ENCODE data around the gene SASH1. TPM values are rescaled to one million over a fixed set of nuclear protein-coding genes. Genes with fewer than 3 reads are reported as not detected.
"Not testable (repeated sequence)": the region's sequence is repeated elsewhere in the genome, so short reads cannot be mapped to it uniquely, and the experiment has no call there.

SASH1 gene
- total RNA-seq, 1 donor from 2014 or later: 87.9 TPM

DNA sequence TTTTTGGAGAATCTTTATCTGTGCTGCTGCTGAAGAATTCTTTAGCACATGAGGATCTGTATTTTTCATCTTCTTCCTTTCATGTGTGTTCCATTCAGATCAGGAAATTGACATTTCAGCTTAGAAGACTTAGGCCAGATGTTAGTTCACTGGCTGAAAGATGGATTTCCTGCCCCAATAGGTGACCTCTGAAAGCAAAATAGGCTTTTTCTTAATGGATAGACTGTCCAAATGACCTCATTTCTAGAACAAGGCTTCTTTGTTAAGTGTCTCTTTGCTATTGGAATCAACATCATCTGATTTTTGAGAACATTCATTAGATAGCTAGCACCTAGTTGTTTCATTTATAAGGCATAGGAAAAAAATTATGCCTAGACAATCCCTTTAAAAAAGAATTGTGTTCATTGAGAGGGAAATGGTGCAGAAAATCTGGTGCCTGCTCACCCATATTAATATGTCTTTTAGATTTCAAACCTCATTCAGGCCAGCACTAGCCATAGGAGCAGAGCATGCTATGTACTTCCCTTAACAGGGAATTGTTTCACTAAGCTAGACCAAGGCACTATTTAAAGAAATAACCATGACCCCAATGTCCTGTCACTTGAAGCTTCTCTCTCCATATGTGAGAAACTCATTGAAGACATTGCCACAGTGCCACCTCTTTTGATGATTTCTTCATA lies 13.6 kb upstream of the SASH1 start:
- DNase-seq (ENCODE audit: low read depth): no peak

DNA sequence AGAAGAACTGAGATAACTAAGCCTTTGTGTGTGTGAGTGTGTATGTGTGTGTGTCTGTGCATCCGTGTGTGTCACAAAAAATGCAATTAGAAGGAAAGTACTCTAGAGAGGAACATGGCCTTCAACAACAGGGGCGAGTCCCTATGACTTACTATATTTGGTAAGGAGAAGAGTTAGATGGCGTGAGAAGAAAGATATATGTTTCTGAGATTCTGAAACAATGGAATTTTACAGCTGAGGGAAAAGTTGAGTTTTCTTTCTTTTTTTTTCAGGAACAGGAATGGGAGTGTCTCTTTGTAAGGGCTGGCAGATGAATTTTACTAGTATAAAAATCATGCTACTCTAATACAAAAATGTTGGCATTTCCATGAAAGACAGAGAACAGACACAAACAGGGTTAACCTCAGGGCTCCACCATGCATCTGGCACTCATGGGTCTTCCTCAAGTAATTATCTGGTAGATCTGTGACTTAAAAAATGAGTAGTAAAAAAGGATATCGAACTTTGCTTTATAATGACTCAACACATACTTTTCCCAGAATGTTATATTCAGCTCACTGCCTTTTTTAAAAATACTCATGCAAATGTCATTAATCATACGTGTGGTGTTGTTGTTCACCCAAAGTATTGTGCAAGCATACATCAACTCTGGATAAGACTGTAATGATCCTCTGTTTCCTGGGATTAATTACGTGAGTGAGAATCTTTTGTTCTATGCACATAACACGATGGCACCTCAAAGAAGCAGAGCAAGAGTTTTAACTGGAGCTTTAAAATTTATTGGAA lies 12.8 kb upstream of the SASH1 start:
- peak; percentile 69 for DNase-seq (ENCODE audit: low read depth)

DNA sequence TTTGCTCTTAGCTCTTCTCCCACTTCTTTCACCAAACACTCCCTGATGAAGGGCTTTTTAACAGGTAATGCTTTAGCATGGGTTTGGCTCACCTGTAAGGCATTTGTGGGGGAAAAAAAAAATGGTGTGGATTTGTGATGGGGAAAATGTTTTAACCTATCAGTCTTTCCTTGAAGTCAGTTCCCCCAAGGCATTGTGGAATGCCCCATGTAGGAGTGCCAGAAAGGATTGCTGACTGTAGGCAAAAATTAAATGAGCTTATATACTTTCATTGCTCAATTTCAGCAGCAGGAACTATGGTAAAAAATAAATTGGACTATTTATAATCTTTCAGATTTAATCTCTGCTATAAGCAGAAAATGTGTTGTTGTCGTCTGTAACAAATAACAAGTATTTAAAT lies 10.6 kb upstream of the SASH1 start:
- no peak for DNase-seq (ENCODE audit: low read depth)

DNA sequence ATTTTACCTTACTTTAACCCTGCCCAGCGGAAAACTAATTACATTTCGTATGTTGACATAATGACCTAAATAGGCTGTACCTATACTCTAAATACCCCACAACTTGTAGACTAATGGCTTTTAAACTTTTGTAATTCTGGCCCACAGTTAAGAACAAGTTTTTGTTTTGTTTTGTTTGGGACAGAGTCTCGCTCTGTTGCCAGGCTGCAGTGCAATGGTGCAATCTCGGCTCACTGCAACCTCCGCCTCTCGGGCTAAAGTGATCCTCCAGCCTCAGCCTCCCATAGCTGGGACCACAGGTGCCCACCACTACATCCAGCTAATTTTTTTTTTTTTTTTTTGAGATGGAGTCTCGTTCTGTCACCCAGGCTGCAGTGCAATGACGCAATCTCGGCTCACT lies 5.7 kb upstream of the SASH1 start:
- DNase-seq (ENCODE audit: low read depth): no peak

DNA sequence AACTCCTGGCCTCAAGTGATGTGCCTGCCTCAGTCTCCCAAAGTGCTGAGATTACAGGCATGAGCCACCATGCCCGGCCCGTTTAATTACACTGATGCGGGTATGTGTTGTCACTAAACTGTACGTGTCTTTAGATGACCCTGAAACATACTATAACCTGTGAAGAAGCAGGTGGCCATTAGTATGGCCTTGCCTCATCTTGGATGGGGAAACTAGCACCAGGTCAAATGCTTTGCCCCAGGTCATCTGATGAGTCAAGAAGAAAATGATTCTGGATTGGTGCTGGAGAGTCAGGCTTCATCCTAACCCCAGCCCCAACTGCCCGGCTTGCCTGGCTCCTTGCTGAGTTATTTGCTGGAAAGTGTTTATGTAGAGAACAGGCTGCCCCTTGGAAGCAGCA lies 2.9 kb upstream of the SASH1 start:
- DNase-seq (ENCODE audit: low read depth): no peak

DNA sequence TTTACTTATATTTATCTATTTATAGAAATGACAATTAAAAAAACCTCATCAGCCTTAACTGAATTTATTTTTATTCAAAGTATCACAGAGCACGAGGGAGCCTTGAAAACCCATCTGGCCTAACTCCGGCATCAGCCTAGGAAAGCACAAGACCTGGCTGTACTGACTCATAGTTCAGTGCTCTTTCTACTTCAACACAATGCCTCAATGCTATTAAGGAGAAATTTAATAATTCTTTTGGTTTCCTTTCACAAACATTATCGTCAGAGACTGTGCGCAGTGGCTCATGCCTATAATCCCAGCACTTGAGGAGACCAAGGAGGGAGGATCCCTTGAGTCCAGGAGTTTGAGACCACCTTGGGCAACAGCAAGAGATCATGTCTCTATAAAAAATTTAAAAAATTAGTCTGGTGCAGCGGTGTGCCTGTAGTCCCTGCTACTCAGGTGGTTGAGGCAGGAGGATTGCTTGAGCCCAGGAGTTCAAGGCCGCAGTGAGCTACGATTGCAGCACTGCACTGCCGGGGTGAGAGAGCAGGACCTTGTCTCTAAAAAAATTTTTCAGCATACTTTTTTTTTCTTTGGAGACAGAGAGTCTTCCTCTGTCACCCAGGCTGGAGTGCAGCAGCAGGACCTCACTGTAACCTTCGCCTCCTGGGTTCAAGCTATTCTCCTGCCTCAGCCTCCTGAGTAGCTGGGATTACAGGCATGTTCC lies 1.9 kb upstream of the SASH1 start:
- DNase-seq (ENCODE audit: low read depth): no peak

DNA sequence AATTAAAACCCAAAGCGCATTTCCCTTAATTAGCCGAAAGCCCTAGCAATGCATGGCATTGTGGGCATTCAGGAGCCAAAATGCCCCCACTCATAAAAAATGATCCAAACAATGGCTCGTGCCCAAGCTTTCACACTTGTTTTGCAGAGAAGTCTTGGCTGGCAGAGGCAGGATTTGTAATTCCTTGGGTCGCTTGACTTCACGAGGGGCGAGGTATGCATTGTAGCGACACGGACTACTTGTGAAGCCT lies 613 bp upstream of the SASH1 start:
- no peak for DNase-seq (ENCODE audit: low read depth)

DNA sequence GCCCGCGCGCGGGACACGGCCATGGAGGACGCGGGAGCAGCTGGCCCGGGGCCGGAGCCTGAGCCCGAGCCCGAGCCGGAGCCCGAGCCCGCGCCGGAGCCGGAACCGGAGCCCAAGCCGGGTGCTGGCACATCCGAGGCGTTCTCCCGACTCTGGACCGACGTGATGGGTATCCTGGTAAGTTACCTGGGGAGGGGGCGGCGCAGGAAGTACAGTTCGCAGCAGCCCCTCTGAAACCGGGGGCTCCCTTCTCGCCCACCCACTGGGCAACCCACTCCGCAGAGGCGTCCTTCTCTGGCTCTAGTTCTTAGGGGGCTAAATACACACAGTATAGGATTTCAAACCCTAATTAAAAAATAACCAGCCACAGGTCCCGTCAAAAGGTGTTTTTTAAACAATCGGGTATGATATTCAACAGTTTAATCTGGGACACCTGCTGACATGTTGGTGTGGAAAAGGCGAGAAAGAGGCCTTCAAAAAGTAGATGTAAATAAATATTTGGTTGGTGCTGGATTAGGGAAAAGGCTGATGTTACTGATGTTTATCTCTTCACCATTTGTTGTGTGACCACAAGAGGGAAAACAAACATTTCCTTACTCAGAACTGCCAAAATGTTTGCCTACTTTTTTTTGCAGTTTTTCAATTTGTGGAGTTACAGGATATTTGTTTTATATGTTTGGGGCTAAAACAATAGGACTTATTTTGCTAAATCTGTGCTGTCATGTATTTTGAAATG lies 577 bp downstream of the SASH1 start:
- no peak for DNase-seq (ENCODE audit: low read depth)

DNA sequence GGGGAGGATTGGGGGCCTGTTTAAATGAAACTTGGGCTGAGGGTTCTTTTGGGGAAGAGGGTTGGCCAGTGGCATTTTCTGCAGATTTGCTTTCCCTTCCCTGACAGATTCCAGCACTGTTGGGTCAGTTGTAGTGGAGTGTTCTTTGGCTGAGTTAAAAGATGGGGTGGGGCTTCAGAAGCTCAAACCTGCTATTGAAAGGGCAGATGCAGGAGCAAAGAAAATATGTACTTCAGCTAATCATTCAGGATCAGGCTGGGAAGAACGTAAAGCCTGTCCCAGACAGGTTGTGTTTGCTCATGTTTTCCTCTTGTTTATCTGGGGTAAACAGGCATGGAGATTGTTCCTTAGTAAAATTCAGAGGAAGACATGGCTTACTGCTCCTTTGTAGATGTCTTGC lies 2.5 kb downstream of the SASH1 start:
- no peak for DNase-seq (ENCODE audit: low read depth)

DNA sequence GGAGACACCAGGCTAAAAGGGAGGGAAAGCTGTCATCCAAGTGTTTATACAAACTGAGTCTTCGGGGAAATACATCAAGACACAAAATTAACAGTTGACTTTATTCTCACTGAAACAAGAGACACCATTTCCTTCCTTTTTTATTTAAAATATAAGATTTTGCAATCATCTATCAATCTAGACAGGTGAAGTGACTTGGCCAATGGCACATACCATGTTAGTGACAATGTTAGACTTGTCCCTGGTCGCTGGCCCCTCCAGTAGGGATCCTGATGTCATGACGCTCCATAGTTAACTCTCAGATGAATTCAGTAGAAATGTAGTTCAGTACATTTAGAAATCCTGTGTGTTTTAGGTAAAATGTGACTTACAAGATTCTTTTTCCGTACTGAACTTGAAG lies 2.9 kb downstream of the SASH1 start:
- DNase-seq (ENCODE audit: low read depth): no peak

DNA sequence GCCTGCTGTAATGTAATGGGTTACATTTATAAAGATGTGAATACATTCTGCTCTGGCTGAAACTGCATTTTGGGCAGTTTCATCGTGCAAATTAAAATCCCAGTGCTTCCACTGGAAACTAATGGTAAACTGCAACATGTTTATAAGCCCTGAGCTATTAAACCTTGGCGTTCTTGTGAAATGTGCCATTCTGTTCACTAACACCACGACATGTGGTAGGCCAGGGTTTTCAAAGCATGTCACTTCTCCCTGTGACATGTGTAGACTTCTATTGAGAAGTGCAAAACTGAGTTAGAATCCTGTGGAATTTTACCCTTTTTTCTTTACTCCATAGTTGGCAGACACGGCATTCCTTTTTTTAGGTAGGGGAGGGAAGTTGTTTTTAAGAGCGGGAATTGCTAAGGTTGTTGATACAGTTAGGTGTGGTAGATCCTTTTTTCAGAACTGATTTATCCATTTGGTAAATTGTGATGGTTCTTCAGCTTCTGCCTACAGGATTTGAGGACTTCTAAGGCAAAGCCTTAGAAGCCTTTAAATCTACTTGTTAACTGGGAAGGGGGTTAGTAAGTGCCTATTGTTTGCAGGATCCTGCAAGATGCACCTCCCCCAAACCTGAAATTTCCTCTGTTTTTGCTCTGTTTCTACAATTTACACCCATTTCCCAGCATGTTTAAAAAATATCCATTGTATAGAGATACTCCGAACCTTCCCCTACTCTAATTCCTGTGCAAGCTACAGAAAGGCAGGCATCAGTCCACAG lies 4.2 kb downstream of the SASH1 start:
- peak; percentile 48 for DNase-seq (ENCODE audit: low read depth)

DNA sequence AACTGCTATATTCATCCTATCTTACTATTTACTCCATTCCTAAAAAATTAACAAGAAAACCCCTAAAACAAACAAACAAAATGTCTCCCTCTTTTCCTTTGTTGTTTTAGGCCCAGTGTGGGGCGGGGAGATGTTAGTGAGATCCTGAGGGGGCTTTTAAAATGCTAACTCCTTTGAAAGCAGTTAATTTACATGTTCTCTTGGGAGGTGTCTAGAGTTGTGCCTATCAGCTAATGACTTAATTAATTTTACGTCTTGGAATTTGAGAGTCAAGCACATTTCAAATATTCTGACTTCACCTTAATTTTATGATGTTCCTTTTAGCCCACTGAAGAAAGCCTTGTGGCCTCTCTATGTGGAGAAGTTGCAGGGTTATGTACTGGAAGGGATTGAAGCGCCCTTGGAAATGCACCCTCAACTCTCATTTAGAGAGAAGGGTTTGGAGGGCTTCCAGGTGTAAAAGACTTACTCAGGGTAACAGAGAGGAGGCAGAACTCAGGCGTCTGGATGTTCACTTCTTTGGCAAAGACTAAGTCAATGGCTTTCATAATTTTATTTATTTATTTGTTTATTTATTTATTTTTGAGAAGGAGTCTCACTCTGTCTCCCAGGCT lies 4.9 kb downstream of the SASH1 start:
- no peak for DNase-seq (ENCODE audit: low read depth)

DNA sequence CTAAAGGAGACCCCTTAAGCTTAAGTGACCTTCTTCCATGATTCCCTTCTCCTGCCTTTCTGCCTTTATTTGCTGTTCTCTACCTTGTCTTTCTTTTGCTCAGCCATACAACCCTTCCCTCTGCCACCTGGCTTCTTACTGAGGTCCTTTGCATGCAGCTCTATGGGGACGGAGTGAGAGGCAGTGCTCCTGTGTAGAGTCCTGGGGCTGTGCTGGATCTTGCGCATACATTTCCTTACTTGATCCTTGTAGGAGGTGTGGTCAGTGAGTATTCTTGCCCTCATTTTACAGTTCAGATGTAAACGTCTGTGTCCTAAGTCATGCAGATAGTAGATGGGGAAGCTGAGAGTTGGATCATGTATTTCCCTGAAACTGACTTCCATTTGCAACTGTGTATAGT lies 5.7 kb downstream of the SASH1 start:
- no peak for DNase-seq (ENCODE audit: low read depth)

DNA sequence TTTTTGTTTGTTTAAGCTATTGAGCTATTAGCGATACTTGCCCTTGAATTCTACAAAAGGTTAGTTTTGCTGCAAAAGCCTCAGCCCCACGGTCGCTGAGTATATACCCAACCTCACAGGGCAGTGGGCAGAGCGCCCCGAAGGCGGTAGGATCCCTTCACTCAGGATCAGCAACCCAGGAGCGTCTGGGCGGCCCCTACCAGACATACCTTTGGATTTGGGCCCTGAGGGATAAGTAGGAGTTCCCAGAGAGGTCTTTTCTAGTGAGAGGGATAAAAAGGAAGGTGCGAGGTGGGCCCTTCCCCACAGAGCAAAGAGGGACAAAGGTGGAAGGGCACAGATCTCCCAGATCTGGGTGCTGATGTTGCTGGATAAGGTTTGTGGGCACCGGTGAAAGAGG lies 6.1 kb downstream of the SASH1 start:
- no peak for DNase-seq (ENCODE audit: low read depth)

DNA sequence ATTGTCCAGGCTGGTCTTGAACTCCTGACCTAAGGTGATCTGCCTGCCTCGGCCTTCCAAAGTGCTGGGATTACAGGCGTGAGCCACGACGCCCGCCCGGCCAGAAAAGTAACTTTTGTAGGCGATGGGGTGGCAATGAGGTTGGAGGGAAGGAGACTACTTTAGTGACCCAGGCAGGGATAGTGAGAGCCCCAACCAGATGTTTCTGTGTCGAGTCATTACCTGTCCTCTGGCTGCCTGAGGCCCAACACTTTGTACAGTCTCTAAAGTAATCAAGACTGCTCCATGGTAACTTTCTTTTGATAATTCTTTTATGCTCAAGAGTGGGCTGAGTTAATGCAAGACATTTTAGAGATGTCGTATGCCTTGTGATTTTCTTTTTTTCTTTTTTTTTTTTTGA lies 6.8 kb downstream of the SASH1 start:
- DNase-seq (ENCODE audit: low read depth): no peak

DNA sequence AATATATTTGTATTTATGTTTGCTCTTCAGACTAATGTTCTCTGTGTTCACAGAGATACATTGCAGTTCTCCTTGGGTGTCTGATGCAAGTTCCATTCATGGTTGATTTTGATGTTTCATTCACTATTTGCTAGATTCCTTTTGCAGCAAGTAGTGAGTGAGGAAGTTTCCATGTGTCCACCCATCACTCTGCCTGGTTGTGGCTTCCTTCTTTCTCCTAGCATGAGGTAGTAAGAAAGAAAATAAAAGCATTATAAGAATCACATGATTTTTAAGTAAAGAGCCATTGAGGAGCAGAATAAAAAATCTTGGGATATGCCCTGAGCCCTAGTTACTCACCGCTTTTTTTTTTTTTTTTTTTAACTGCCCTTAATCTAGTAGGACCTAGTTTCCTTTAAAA lies 8.7 kb downstream of the SASH1 start:
- no peak for DNase-seq (ENCODE audit: low read depth)

DNA sequence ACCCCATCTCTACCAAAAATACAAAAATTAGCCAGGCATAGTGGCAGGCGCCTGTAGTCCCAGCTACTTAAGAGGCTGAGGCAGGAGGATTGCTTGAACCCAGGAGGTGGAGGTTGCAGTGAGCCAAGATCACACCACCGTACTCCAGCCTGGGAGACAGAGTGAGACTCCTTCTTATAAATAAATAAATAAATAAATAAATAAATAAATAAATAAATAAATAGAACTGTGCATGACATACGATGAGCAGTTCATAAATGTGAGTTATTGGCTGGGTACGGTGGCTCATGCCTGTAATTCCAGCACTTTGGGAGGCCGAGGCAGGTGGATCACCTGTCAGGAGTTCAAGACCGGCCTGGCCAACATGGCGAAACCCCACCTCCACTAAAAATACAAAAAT lies 9.8 kb downstream of the SASH1 start:
- DNase-seq (ENCODE audit: low read depth): not testable (repeated sequence)

DNA sequence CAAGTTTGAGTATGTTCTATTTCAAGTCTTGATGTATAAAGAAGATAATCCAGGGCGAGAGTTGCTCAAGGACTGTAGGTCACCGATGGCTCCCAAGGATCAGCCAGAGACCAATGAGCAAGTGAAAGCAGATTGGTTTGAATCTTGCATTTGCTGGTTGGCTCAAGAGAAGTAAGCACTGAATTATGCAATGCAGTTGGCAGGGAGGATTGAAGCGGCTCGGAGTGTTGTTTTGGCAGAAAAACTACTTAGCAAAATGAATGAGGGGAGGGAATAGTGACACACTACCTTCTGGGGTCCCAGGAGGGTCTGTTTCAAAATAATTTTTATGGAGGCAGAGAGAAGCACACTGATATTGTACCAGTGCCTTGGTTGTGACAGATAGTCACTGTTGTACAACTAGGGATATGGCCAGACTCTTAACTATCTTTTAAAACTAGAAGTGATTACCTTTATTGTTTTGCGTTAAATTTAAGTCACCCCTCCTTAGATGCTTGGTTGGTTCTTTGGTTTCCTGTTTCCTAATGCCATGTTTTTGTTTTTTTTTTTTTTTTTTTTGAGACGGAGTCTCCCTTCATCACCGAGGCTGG lies 15.7 kb downstream of the SASH1 start:
- DNase-seq (ENCODE audit: low read depth): no peak

DNA sequence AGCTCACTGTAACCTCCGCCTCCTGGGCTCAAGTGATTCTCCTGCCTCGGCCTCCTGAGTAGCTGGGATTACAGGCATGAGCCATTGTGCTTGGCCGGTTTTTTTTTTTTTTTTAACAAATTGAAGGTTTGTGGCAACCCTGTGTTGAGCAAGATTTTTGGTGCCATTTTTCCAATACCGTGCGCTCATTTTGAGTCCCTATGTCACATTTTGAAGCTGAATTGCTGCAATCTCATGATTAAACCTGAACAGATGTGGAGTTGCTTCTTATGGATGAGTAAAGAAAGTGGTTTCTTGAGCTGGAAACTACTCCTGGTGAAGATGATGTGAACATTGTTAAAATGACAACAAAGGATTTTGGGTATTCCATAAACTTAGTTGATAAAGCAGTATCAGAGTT lies 16.6 kb downstream of the SASH1 start:
- no peak for DNase-seq (ENCODE audit: low read depth)

DNA sequence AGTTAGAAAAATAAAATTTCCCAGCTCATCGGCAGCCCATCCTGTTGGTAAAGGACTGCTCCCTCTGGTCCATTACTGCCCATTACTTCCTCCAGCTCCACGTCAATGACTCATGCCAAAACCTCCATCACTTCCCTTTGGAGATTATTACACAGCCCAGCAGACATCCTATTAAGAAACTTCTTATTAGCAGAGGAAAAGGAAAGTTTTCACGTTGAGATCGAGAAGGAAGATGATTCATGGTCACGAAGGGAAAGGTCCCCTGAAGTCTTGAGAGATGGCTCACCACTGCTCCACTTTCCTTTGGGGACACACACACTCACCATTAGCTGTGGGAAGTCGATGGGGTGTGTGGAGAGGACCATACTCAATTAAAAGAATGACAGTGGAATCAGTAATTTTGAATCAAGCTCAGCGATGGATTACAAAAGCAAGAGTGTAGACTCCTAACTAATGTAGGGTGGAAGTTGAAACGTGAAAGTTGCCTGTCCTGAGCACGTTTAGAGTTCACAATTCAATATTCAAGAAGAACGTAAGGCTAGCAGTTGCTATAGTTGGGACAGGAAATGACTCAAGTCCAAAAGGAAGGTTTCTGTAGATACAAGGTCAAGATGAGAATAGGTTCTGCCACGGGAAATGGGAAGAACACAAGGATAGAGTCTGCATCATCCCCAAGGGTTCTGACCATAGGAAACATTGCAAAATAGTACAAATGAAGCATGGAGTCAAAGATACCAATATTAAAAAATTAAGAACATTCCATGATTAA lies 21.6 kb downstream of the SASH1 start:
- peak; percentile 73 for DNase-seq (ENCODE audit: low read depth)
